ENCODE data around the gene MED13L.
A peak's percentile ranks its signal among the peaks of the same experiment; 100 is the strongest.

Gene MED13L

DNA sequence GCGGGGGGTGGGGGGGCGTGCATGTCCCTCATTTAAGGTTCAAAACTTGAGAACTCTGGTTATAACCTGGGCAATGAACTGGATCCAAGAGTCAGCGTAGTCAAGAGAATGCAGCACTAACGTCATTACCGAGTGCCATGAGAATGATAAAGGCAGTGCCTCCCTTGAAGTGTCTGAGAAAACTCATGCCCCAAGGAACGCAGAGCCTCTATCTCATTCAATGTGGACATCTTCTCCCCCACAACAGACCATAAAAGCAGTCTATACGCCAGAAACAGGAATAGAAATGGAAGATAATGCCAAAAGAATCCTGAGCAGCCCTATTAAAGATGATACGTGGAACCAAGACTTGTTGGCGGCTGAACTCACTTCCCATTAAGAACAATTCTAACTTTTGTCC, 208.6 kb downstream of the MED13L start:
- TF ChIP-seq ZFX (IDR thresholded peaks at IDR 0.05; ENCODE audit: borderline replicate concordance), result no peak
- TF ChIP-seq, protein P1, sequence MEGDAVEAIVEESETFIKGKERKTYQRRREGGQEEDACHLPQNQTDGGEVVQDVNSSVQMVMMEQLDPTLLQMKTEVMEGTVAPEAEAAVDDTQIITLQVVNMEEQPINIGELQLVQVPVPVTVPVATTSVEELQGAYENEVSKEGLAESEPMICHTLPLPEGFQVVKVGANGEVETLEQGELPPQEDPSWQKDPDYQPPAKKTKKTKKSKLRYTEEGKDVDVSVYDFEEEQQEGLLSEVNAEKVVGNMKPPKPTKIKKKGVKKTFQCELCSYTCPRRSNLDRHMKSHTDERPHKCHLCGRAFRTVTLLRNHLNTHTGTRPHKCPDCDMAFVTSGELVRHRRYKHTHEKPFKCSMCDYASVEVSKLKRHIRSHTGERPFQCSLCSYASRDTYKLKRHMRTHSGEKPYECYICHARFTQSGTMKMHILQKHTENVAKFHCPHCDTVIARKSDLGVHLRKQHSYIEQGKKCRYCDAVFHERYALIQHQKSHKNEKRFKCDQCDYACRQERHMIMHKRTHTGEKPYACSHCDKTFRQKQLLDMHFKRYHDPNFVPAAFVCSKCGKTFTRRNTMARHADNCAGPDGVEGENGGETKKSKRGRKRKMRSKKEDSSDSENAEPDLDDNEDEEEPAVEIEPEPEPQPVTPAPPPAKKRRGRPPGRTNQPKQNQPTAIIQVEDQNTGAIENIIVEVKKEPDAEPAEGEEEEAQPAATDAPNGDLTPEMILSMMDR (IDR thresholded peaks at IDR 0.05), result no peak
- no peak overlapping the region for H3K27ac ChIP-seq

DNA sequence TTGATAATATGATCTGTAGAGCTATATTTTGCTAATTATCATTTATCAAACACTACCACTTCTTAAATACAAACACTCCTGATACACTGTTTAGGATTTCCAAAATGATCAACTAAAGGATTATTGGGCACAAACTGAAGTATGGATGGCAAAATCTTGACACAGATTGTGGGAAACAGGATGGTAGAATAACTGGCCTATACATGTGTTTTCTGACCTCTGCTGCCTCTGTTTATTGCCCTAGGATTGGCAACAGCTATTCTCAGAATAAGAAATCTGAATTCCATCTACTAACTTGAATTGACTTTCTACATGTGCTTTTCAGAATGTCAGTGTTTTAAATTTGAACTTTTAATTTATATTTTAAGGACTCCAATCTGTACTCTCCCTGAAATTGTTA, 209.1 kb downstream of the MED13L start:
- H3K27ac ChIP-seq, result no peak overlapping the region

DNA sequence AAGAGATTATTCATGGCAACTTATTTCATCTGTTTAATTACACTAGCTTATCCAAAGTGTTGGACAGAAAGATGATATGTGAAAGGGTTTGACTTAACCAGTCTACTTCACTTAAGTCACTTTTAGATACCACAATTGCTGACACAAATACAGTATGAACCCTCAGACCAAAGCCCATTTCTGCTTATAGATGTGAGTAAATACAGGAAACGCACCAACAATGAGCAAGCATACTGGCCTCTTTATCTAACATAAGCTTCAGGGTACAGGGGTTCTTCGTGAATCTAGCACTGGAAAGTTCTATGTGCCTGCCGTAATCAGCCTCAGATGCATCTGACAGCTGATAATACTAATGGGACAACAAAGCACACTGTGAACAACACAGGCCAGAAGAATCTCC, 209.6 kb downstream of the MED13L start:
- H3K27ac ChIP-seq, result no peak overlapping the region
- TF ChIP-seq, protein P1 (IDR thresholded peaks at IDR 0.05), result no peak
- no peak for TF ChIP-seq ZFX (IDR thresholded peaks at IDR 0.05; ENCODE audit: borderline replicate concordance)

More for the DNA sequence above, 209.1 kb downstream of the MED13L start:
- no peak for TF ChIP-seq ZFX (IDR thresholded peaks at IDR 0.05; ENCODE audit: borderline replicate concordance)
- TF ChIP-seq, protein P1 (IDR thresholded peaks at IDR 0.05), result no peak

DNA sequence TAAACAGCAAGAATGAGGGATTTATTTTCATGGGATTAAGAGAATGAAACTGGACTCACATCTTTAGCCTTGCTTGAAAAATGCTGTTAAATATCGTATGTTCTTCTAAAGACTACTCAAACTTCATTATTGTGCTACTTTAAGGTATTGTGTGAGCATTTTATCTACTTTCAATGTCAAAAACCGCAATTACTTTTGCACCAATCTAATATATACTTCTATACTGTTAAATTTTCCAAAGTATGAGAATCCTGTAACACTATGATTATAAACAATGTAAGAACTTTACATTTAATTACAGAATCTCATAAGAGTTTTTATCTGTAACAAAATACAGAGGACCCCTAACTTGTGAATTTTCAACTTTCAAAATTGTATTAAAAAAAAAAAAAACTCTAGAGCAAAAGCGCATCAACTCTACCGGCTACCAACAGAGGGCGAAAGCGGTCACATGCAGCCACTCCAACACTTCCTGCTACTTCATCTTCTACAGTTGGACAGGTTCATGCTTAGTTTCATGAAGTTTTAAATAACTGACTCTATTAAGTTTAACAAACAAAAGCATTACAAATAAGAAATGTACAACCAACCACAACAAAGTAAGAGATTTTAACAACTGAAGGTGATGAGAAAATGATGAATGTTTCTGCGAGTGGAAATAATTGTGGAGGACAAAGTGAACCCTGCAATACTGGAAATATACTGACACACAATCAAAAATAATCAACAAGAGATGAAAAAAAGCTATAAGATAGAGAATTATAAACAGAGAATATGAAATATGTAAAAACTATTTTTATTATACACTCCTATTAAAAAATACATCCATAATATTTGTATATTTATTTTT, 210.9 kb downstream of the MED13L start:
- TF ChIP-seq ZFX (IDR thresholded peaks at IDR 0.05; ENCODE audit: borderline replicate concordance), result no peak
- TF ChIP-seq, protein P1 (IDR thresholded peaks at IDR 0.05), result peak; percentile 100
- H3K27ac ChIP-seq, result no peak overlapping the region

DNA sequence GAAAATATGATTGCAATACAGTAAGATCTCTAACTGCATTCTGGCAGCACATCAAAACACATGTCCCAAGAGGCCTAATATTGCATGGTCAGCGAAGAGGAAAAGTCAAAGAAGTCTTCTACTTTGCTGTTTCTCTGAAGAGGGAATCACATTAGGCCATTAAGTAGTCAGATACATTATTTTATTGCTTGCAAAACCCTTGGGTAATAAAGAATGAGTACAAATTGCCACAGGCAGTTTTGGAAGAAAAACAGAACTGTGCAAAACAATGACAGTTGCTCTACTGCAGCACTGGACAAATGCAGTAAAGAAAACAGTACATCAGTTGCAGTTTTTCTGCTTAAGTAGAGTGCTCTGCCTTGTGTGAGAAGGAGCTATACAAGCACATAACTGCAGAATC, 211.9 kb downstream of the MED13L start:
- 0 out of 2 replicates have a peak overlapping the region, but pooled peaks have one; percentile 5 for H3K27ac ChIP-seq
- TF ChIP-seq, protein P1 (IDR thresholded peaks at IDR 0.05), result no peak
- no peak for TF ChIP-seq ZFX (IDR thresholded peaks at IDR 0.05; ENCODE audit: borderline replicate concordance)

DNA sequence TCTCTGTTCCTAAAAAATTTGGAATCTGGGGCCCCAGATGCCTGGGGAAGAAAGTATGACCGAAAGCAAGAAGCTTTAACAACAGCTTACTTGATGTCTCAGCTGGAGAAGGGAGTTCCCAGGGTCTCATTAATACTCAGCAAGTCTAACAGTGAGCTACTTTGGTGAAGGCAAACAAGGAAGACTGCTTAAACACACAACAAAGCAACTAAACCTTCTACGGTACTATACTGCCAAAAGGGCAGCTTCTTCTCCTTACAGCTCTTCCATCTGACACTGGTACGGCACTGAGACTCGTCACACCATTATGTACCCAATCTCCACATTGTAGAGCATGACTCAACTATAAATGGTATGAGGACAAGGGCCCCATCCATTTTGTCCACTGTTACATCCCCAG, 213.0 kb downstream of the MED13L start:
- no peak for TF ChIP-seq ZFX (IDR thresholded peaks at IDR 0.05; ENCODE audit: borderline replicate concordance)
- TF ChIP-seq, protein P1 (IDR thresholded peaks at IDR 0.05), result no peak
- no peak overlapping the region for H3K27ac ChIP-seq

DNA sequence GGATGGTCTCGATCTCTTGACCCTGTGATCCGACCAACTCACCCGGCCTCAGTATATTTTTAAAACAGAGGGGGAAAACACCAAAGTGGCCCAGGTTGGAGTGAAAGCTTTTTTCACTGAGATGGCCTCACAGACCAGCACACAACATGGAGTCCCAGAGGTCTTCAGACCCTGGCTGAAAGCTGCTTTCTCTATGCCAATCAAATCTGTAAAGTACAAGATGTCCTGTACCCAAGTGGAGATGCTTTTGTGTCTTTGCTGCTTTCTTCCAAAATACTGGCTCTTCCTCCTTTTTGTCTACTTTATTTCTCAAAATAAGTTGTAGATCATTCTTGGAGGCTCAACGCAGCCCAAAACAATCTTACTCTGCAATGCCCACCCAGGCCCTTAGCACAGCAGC, 214.8 kb downstream of the MED13L start:
- no peak overlapping the region for H3K27ac ChIP-seq
- TF ChIP-seq, protein P1 (IDR thresholded peaks at IDR 0.05), result no peak
- TF ChIP-seq ZFX (IDR thresholded peaks at IDR 0.05; ENCODE audit: borderline replicate concordance), result no peak

Measured in 22Rv1 (cell line).